ENCODE measurements around the gene ATP11B.

- no peak for TF ChIP-seq CTCF (conservative IDR thresholded peaks at IDR 0.05; ENCODE audit: low read depth in 2 of 2)
- TF ChIP-seq REST (IDR thresholded peaks at IDR 0.05; ENCODE audit: unreplicated experiment): no peak
- no peak for TF ChIP-seq POLR2AphosphoS5 (IDR thresholded peaks at IDR 0.05; ENCODE audit: low read depth)
- no peak for TF ChIP-seq EZH2 (IDR thresholded peaks at IDR 0.05; ENCODE audit: low read depth, unreplicated experiment)
- no peak for TF ChIP-seq EZH2phosphoT487 (IDR thresholded peaks at IDR 0.05; ENCODE audit: unreplicated experiment)
- no peak for TF ChIP-seq ETS1 (IDR thresholded peaks at IDR 0.05)
- TF ChIP-seq CREB1 (CRISPR knock-in tag; IDR thresholded peaks at IDR 0.05; ENCODE audit: low read depth): no peak
- TF ChIP-seq JUNB (IDR thresholded peaks at IDR 0.05; ENCODE audit: unreplicated experiment): no peak
- no peak for TF ChIP-seq ZNF331 (CRISPR knock-in tag; IDR thresholded peaks at IDR 0.05; ENCODE audit: low read depth)
- TF ChIP-seq STAT1 (IDR thresholded peaks at IDR 0.05; ENCODE audit: unreplicated experiment): no peak
These were observed 172.6 kb downstream of the ATP11B start for GRCh38 chr3:182965861-182966366.
